GM21737 (cell line): ENCODE results near the gene CDKN2D.

Experiments
- ATAC-seq: cut with Tn5 transposase; IDR thresholded peaks from one replicate; pipeline ENCODE4 v1.9.1; 2021; ENCODE audit warnings: mild to moderate bottlenecking, moderate library complexity; ENCODE audit not compliant: unreplicated experiment

CDKN2D gene

DNA sequence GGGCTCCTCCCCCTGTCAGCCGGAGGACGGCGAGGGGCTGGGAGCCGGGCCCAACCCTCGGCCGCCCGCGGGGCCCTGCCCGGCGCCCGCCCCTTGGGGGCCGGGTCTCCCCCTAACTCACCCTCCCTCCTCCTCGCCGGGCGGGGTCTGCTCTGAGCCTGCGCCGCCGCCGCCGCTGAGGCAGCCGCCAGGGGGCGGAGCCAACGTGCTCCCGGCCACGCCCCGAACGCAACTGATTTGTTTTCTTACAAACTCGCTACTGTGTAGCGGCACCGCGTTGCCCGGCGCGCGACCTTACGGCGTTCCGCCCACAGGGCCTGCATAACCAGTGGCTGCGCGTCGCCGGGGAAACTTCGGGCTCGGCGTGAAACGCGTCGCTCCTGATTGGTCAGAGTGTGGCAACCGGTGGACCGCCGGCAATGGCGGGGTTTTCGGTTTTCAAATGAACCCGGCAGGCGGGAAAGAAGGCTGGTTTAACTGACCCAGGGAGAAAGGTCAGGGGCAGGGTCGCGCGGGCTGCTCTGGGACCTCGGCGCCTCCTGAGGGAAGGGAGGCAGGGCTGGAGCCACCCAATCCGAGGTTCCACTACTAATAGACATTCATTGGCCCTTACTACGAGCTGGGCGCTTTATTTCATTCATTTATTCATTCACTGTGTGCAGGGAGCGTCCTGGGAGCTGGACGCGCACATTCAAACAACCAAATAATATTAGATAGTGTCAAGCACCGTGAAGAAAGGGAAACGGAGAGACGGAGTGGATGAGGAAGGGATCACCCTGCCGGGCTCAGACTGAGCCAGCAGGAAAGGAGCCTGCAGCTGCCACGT, at the start of gene CDKN2D:
Gene CDKN2D (minus strand): TSS at position 154 of the 826 bp plus-strand sequence. CDS start 326 bp downstream, outside the sequence.
- ATAC-seq, result peak; percentile 56

DNA sequence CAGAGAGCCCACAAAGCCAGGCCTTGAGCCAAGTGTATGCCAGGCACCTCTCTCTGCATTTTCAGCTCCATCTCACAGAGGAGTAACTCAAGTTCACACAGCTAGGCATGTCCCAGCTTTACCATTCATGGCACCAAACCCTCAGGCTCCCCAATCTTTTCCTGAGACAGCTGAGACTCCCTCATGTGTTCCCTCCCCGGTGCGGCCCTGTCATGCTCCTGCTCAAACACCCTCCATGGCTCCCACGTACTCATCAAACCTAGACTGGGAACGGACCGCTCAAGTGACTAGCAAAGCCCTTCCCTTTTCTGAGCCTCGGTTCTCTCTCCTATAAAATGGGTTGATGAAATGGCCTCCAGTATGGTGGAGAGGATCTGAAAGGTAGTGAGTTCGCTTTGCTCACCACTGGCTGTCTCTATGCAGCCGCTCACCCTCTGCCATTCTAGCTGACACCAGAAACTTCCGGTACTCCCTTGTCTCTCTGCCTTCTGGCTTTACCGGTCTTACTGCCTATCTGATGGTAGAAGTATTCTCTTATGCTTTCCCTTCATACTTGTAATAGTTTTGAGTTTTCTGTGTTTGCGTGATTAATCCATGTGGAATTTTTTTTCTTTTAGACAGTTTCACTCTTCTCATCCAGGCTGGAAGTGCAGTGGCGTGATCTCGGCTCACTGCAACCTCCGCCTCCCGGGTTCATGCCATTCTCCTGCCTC, 48.8 kb upstream of the CDKN2D start:
- no peak for ATAC-seq

DNA sequence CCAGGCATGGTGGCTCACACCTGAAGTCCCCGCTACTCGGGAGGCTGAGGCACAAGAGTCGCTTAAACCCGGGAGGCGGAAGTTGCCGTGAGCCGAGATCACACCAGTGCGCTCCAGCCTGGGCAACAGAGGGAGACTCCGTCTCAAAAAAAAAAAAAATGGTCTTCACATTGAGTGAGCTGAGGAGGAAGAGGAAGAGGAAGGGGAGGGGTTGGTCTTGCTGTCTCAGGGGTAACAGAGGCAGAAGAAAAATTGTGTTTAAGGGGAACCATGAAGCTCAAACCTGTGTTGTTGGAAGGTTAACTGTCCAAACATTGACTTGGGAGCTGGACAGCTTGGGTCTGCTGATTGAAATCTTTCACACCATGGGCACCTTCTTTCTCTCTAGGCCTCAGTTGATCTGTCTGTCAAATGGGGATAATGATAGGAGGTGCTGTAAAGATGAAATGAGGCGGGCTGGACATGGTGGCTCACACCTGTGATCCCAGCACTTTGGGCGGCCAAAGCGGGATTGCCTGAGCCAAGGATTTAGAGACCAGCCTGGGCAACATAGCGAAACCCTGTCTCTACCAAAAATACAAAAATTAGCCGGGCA, 46.7 kb upstream of the CDKN2D start:
- ATAC-seq, result no peak

DNA sequence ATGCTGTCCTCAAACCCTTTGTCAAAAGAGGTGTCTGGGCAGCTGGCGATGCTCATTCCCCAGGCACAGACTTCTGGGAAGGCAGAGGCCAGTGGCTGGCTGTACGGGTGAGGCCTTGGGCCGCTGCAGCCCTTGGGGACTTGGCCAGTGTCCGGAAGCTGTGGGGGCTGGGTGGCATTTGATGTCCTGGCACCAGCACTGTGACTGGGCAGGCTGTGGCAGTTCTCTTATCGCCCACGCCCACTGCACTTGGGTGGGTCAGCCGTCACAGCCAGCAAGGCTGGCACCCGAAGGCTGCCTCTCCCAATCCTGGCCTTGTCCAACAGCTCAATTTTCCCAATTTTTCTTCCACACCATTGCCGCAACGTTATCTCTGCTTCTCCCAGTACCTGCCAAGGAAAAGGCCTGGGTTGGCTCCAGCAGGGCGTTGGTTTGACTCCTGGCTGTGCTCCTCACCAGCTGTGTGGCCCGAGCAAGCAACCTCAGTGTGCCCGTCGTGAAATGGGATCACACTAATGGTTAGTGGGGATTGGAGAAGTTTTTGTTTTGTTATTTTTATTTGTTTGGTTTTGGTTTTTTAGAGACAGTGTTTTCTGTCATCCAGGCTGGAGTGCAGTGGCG, 43.8 kb upstream of the CDKN2D start:
- no peak for ATAC-seq

DNA sequence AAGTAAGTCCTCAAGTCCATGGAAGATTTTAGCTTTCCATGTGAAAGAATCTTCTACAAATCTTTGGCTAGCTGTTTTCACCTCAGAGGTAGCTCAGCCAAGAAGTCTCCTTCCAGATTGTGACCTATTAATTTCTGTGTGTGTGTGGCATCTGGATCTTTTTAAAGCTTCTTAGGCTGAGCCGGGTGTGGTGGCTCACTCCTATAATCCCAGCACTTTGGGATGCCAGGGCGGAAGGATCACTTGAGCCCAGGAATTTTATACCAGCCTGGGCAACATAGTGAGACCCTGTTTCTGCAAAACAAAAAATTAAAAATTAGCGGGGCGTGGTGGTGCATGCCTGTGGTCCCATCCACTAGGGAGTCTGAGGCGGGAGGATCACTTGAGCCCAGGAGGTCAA, 43.1 kb upstream of the CDKN2D start:
- ATAC-seq, result no peak

DNA sequence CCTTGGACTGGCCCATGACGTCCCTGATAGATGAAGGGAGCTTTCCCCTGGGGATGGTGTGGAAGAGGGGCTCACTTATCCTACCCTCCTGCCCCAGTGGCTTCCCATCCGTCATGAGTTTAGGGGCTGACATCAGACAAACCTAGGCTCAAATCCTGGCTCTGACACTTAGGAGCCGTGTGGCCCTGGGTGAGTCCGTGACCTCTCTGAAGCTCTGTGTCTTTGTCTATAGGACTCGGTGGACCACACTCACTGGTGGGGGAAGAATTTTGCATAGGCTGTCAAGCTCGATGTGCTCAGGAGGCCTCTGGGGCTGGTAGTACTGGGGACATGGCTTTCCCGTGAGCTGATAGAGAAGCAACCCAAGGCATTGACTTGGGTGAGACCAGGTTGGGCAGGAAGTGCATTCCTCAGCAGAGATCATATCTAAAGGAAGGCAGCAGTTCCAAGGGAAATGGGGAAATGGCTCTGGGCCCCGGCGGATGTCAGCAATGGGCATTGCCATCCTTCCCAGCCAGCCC, 35.7 kb upstream of the CDKN2D start:
- ATAC-seq, result peak; percentile 8

DNA sequence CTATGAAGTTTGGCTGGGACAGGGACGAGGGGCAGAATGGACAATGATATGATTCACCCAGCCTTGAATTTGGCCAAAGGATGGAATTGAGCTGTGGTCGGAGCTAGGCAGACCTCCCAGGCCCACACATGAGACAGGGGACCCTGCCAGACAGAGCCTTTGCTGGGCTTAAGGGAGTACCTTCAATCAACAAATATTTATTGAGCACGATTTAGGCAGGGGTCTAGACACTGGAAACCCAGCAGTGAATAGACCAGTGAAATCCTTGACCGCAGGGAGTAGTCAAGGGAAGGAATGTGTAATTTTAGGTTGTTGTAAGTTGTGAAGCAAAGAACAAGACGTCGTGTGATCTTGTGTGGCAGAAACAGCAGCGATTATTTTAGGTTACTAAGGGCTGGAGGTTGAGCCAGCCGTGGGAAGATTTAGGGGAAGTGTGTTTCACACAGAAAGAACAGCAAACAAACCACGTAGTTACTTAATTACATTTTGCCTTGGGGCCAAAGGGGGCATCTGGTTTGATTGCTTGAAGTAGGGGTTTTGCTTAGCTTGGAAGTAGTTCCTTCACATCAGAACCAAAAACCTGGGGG, 35.2 kb upstream of the CDKN2D start:
- peak; percentile 20 for ATAC-seq

DNA sequence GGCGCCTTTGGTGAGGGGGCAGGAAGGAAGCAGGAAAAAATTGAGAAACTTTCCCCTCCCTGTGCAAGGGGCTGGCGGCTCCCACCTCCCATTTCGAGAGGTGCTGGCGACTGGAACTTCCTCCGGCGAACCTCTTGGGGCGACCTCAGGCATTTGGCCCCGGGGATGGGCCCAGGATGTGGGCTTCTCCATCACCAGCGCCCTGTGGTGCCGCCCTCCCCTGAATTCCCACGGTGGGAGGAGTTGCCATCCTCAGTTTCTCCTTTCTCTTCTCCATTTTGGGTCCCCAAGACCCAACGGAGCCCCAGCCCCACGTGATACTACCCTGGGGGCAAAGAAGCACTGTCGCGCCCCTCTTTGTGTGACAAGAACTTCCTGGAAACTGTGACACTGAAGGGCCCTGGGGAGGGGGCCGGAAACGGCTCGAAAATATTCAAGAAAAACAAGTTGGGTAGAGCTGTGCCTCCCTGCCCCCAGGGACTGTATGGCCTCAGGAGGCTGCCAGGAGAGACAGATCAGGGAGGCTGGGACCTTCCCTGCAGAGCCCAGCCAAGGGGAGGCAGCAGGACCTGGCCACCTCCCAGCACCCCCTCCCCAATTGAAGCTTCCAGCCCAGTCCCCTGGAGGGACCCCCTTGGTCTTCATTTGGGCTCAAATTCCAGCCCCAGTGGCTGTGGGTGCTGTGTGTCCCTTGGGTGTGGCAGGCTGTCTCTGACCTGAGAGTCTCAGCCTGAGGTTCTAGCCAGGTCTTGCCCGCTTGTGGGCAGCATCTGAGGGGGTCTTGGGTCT, 34.5 kb upstream of the CDKN2D start:
- ATAC-seq, result peak; percentile 48

DNA sequence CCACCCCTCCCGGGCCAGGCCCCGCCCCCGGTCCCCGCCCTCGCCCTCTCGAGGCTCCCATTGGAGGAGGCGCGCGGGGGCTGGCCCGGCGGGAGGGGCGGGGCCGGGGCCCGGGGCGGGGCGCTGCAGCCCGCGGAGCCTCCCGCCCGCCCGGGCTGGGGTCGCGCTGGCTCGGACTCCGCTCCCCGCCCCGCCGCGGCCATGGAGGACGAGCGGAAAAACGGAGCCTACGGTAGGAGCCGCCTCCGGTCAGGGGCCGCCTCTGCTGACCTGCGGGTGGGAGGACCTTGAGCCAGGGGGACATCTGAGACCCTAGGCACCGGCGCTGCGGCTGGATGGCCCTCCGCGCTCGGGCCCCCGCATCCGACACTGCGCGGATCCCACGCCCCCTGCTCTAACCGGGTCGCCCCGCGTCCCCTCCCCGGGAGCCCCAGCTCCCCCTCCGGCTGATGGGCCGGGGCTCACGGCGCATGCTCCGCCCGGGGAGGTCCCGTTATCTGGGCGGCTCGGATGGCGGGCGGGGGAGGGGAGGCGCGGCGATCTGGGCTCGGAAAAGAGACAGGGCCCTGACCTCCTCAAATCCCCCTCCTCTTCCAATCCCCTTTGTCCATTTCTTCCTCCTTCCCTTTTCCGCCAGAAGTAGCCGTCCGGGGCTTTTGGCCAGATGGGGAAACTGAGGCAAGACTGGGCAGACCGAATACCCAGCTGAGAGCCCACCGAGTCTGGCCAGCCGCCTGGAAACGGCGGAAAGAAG, 33.7 kb upstream of the CDKN2D start:
- peak; percentile 54 for ATAC-seq

DNA sequence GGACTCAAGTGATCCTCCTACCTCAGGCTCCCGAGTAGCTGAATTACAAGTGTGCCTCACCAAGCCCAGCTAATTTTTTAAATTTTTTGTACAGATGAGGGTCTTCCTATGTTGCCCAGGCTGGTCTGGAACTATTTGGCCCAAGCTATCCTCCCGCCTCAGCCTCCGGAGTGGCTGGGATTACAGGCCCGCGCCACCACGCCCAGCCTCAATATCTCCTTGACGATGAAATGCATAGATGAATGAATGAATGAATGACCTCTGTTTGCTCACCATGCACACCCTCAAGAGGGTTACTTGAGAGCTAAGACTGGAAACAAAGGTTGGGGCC, 33.2 kb upstream of the CDKN2D start:
- no peak for ATAC-seq

DNA sequence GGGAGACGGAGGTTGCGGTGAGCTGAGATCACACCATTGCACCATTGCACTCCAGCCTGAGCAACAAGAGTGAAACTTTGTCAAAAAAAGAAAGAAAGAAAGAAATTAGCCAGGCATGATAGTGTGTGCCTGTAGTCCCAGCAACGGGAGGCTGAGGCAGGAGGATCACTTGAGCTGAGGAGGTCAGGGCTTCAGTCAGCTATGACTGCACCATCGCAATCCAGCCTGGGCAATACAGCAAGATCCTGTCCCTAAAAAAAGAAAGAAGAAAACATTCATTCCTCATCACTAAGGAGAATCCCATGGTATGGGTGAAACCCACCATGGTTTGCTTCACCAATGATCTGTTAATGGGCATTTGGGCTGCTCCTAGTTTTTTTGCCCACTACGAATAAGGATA, 31.4 kb upstream of the CDKN2D start:
- ATAC-seq, result no peak

DNA sequence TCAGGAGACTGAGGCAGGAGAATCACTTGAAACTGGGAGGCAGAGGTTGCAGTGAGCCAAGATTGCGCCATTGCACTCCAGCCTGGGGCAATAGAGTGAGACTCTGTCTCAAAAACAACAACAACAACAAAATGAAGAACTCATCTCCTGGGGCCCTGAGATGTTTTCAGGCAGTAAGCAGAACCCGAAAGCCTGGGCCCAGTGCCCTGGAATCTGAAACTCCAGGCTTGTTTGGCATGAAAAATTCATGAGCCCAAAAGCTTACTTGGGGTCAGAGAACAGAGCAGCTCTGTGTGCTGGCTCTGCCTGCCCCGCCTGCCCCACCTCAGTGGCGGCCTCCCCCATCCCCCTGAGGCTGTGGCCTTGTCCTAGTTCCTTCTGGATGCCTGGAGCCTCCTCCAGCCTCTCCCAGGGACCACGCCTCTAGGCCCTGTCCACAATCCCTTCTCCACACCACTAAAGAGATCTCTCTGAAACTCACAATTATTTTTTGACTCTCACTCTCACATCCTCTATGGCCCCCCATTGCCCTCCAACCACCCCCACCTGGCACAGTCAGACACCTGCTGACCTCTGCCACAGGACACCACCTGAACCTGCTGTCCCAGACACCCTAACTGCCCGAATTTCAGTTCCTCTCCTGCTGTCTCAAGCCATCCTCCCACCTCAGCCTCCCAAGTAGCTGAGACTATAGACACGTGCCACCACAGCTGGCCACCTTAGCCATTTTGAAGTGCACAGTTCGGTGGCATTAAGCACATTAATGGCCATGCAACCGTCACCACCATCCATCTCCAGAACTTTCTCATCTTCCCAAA, 25.2 kb upstream of the CDKN2D start:
- no peak for ATAC-seq

DNA sequence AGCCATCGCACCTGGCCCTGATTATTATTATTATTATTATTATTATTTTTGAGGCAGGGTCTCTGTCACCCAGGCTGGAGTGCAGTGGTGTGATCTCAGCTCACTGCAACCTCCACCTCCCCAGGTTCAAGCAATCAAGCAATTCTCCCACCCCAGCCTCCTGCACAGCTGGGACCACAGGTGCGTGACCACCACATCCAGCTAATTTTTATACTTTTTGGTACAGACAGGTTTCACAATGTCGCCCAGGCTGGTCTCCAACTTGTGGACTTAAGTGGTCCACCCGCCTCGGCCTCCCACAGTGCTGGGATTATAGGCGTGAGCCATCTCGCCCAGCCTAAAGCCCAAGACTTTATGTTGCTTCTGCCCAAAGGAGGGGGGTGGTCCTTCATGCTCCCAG, 24.4 kb upstream of the CDKN2D start:
- ATAC-seq, result no peak

DNA sequence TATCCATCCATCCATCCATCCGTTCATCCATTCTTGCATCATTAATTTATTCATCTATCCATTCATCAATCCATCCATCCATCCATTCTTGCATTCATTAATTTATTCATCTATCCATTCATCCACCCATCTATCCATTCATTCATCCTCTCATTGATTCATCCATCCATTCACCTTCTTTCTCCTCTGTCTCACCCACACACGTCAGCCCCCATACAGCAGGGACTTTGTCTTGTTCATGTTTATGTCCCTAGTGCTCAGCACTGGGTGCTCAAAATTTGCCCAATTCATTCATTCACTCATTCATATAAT, 19.0 kb upstream of the CDKN2D start:
- no peak for ATAC-seq

DNA sequence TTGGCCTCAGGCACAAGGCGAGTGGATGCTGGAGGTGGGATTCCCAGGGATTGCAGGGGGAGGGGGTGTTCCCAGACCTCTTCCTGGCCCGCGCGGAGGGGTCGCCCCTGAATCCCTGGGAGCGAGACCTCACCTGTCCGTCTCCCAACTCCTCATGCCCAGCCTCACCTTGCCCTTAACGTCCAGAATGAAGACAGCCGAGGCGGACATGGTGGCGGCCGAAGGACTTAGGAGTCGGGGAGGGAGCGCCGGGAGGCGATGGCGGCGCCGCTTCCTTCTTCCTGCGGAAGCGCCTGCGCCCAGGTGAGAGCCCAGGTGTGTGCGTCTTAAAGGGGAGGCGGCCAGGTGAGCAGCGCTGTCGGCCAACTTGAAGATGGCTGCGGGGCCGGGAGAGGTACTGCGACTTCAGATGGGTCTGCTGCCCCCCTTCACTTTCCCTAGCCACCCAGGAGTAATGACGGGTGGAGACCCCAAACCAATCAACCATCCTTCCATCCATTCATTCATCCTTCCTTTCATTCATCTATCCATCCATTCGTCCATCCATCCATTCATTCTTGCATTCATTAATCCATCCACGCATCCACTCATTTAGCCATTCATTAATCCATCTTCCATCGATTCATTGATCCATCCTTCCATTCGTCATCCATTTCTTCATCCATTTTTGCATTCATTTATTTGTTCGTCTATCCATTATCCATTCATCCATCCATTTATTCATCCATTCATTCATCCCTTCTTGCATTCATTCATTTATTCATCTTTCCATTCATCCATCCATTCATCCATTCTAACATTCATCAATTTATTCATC, 18.5 kb upstream of the CDKN2D start, which contains the start of gene AP1M2:
Gene AP1M2 (minus strand): TSS at position 291 of the 817 bp plus-strand sequence. CDS start 81 bp downstream, at position 210.
- ATAC-seq, result no peak

DNA sequence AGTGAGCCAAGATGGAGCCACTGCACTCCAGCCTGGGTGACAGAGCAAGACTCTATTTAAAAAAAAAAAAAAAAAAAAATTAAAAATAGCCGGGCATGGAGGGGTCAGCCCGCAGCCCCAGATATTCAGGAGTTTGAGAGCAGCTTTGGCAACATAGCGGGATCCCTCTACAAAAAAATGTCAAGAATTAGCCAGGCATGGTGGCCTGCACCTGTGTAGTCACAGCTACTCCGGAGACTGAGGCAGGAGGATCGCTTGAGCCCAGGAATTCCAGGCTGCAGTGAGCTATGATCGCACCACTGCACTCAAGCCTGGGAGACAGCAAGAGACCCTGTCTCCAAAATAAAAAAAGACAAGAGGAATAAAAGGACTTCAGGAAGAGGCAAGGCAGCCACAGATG, 17.6 kb upstream of the CDKN2D start:
- no peak for ATAC-seq

DNA sequence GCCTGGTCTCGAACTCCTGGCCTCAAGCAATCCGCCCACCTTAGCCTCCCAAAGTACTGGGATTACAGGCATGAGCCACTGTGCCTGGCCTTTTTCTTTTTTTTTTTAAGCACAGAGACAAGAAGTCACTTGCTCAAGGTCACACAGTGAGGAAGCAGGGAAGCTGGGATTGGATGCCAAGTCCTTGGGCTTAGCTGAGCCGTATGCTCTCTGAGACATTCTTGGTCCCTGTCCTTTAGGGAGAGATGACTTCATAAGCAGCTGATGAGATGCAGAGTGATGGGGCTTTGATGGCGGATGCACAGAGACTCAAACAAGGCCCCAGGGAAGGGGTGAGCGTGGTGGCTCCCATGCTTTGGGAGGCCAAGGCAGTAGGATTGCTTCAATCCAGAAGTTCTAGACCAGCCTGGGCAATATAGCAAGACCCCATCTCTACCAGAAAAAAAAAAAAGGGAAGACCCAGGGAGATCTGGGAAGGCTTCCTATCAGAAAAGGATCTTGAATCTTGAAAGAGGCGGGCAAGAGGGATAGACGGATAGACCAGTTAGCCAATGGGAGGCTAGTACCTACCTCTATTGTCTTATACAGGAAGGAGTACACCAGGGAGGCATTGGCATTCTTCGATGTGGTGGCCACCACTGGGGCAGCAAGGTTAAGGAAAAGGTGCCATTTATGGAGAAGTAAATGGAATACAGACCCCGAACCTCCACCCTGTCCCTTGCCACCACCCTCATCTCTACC, 14.4 kb upstream of the CDKN2D start:
- no peak for ATAC-seq
